Left forelimb (tissue), 1 donor: ENCODE data around the gene RNU6-1.

Experiments used
- DNase-seq: peaks from one replicate; pipeline ENCODE4 v3.0.0-alpha.2; 2018; ENCODE audit warnings: low spot score

RNU6-1 gene

DNA sequence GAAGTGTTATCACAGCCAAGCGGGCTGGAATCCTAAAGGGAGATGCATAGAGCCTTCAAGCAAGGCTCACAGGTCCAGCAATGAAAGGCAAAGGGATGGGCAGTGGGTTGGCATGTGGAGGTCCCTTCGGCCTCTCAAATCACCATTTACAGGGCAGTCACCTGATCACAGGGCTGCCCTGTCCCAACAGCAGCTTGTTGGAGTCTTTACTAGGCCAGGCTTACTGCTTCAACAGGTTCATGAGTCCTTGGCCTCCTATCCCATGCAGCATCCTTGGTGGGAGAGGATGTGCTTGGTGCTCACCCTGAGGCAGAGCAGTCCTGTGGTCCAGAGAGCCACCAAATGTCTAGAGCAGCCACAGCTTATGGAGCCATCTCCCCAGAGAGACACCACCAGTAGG is 38.7 kb downstream of the RNU6-1 start:
- no peak for DNase-seq

GRCh38 chr15:67799801-67800205 is 40.0 kb downstream of the RNU6-1 start:
- no peak for DNase-seq

DNA sequence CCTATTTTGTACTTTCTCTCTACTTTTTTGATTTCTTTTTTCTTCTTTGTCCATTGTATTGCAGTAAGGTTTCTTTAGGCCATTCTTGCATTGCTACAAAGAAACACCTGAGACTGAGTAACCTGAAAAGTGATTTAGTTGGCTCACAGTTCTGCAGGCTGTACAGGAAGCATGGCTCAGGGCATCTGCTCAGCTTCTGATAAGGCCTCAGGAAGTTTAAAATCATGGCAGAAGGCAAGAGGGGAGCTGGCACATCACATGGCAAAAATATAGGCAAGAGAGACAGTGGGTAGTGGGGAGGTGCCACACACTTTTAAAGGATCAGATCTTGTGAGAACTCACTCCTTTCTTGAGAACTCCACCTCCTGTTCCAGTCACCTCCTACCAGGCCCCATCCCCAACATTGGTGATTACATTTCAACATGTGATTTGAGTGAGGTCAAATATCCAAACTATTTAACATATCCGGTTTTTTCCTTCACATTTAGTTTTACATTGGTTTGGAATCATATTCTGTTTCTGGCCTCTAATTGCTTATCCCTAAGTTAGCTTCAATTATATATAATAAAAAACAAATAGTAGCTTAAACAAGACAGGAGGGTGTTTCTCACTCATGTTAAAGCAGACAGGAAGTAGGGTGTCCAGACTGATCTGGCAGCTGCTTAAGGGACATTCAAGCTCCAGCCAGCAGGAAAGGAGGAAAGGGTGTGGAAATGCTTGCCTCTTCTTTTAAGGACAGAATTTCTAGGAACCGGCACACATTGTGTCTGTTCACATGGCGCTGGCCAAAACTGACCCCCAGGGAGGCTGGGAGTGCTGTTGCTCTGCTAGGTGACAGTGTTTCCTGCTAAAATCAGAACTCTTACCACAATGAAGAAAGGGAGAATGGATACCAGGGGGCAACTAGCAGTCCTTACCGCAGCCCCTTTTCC is 43.4 kb downstream of the RNU6-1 start:
- DNase-seq: no peak

DNA sequence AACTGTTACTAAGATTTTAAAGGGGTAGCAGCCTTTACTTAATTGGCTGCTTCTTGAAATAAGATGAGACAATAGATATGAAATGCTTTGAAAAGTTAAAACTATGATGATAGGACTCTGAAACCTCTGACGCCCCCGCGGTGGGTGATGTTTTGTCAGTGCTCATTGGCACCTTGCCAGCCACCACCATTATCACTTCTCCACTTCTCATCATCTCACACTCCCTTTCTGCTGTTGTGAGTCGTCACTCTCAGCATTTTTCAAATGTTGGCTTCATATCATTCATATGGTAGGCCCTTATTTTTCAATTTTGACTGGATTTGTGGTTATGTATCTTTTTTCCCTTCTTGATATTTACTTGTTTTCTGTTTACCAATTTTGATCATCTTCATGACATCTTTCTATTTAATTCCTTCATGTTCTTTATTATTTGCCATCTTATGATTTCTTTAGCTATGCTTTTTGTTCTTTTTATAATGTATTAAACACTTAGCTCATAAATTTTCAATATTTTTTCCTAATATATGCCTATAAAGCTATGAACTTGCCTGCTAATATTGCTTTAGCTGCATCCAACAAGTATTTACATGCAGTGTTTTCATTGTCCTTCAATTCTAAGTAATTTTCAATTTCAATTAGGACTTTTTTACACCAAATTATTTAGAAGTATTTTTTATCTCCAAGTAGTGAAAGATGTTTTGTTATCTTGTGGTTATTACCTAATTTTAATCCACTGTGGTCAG is 44.8 kb downstream of the RNU6-1 start:
- DNase-seq: no peak

- no peak for DNase-seq
Measured at GRCh38 chr15:67792250-67792942, 47.4 kb downstream of the RNU6-1 start.

DNA sequence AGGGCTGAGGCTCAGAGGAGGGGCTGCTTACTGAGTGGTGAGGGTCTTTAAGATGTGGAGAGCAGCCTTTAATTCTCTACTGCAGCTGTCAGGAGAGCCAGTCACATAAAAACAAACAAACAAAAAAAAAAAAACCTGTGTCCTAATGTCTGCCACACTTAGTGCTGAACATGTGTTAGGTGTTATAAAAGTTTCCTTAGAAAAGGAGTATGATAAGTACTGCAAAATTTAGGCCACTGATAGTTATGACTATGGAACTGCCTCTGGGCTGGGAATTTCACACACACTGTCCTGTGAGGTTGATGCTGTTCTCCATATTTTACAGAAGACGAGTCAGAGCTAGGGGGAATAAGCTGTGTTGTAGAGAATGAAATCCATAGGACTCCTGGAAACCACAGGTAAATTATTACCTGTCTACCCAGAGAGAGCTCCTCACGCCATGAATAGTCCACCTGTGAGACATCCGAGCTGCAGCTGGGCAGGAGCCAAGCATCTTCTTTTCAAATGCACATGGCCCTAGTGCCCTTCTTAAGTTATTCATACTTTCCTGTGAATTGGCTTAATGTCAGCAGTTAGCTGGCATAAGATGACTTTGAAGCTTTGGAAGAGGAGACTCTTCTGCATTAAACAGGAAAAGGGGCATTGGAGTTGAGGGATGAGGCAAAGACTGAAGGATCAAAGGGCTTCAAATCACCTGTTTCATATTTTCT is 49.1 kb downstream of the RNU6-1 start:
- no peak for DNase-seq
